CD4-positive, alpha-beta T cell treated with Interleukin-12 subunit alpha and Interleukin-12 subunit beta, for 1 hour (primary cell): ENCODE data around the gene SPECC1.
"Not testable (repeated sequence)": the region's sequence is repeated elsewhere in the genome, so short reads cannot be mapped to it uniquely, and the experiment has no call there.

ENCODE experiments used
- DNase-seq: peaks from one replicate; pipeline ENCODE4 v3.0.0-alpha.2; 2020

The SPECC1 gene

GRCh38 chr17:20352567-20352966 is 343.4 kb downstream of the SPECC1 start:
- not testable (repeated sequence) for DNase-seq

- not testable (repeated sequence) for DNase-seq
Observed at GRCh38 chr17:20363846-20364245, 354.7 kb downstream of the SPECC1 start.
